IPS-15b (cell line): Measurements from ENCODE around the gene MARCHF10.

Source experiments
- H3K27me3 ChIP-seq: one replicate; pipeline ENCODE4 v1.6.1; 2013; ENCODE audit warnings: low read length; ENCODE audit not compliant: control insufficient read depth, insufficient read depth
- H3K36me3 ChIP-seq: one replicate; pipeline ENCODE4 v1.6.1; 2013; ENCODE audit warnings: low read length; ENCODE audit not compliant: control insufficient read depth, insufficient read depth
- H3K4me1 ChIP-seq: one replicate; pipeline ENCODE4 v1.6.1; 2013; ENCODE audit warnings: mild to moderate bottlenecking, low read length; ENCODE audit not compliant: control insufficient read depth, insufficient read depth
- H3K4me3 ChIP-seq: one replicate; pipeline ENCODE4 v1.5.1; 2013; ENCODE audit warnings: low read depth, low read length
- H3K9ac ChIP-seq: one replicate; pipeline ENCODE4 v1.6.1; 2013; ENCODE audit warnings: low read depth, mild to moderate bottlenecking, low read length
- H3K9me3 ChIP-seq: one replicate; pipeline ENCODE4 v1.6.1; 2013; ENCODE audit warnings: mild to moderate bottlenecking, low read length; ENCODE audit not compliant: control insufficient read depth, insufficient read depth

MARCHF10 gene

DNA sequence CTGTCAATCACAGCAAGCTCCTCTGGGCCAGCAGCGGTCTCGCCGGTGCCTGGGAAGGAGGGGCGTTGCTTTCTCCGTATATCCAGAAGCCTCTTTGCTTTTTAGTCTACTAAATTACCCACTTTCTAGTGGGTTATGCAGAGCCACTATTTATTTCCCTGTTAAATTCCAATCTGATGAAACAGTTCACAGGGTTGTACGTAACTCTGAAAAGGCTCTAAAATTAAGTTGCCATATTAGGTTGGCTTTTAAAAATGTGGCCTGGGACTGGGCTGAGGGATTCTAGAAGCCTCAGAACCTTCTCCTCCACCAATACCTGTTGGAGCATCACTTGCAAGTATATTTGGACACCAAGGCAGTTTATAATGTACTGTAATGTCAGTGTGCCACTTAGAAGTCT is 27.2 kb downstream of the MARCHF10 start:
- H3K9ac ChIP-seq = no peak overlapping the region
- H3K9me3 ChIP-seq = no peaks in the 10 kb centered on the region
- H3K27me3 ChIP-seq = no peaks in the 10 kb centered on the region
- H3K4me3 ChIP-seq = no peak overlapping the region
- H3K36me3 ChIP-seq = no peaks in the 10 kb centered on the region
- peaks cover 6% of the 10 kb centered on the region for H3K4me1 ChIP-seq

DNA sequence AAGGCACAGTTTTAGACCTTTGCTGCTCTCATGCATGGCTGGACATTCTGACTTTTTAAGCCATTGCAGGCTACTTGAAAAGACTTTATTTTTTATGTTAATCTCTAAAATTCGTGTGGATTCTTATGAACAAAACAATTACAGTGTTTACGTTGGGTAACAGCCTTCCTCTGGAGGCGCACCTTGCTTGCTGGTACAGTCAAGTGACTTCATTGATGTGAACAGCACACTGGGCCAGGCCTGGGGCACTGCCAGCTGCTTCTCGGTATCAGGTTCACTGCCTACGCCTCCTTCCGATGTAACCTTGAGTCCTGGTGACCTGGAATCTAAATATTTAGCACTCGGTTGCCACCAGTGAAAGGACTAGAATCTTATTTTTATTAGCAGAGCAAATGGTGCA is 27.8 kb downstream of the MARCHF10 start:
- Histone ChIP-seq H3K9me3 (no peaks in the 10 kb centered on the region), H3K27me3 (no peaks in the 10 kb centered on the region), H3K9ac (no peak overlapping the region), H3K36me3 (no peaks in the 10 kb centered on the region), H3K4me3 (no peak overlapping the region), H3K4me1 (peaks cover 6% of the 10 kb centered on the region)

DNA sequence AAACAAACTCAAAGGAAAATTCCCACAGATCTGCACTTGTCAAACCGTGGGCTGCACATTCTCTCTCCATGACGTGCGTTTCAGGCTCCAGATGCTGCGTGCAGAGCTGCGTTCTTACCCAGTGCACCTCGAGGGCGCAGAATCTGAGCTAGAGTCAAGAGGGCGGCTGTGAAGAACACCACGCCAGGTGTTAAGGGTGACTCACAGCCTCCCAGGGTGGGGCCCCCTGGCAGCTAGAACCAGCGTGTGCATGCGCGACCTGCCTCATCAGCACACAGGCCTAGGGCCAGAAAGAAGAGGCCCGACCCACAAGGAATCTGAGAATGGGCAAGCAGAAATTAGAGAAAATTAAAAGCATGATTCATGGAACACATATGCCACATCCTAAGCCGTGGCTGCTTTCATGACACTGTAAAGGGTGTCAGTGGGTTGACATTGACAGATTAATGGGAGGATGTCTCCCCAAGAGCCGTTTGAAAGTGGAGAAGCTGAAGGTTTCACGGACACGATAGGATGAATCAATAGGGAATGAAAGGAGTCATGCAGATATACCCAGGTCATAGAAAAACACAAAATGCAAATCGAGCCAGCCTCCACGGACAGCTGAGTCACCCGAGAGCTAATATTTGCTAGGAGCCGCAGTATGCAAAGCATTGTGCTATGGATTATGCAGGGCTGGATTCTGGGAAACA is 29.0 kb downstream of the MARCHF10 start:
- no peaks in the 10 kb centered on the region for H3K36me3 ChIP-seq
- no peaks in the 10 kb centered on the region for H3K27me3 ChIP-seq
- H3K9ac ChIP-seq = no peak overlapping the region
- no peaks in the 10 kb centered on the region for H3K9me3 ChIP-seq
- H3K4me1 ChIP-seq = peaks cover 6% of the 10 kb centered on the region
- no peak overlapping the region for H3K4me3 ChIP-seq

DNA sequence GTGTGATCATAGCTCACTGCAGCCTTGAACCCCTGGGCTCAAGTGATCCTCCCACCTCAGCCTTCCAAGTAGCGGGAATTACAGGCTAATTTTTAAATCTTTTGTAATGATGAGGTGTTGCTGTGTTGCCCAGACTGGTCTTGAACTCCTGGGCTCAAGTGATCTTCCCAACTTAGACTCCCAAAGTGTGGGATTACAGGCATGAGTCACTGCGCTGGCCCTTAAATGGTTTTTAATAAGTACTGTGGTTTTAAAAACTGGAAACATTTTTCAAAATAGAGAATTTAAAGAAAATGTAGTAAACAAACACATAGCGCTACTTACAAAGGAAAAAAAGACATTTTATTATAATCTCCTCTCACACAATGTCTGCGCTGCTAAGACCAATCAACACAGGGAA is 32.2 kb downstream of the MARCHF10 start:
- H3K9ac ChIP-seq = no peak overlapping the region
- H3K9me3 ChIP-seq = no peaks in the 10 kb centered on the region
- H3K4me3 ChIP-seq = no peak overlapping the region
- no peaks in the 10 kb centered on the region for H3K27me3 ChIP-seq
- peaks cover 6% of the 10 kb centered on the region for H3K4me1 ChIP-seq
- H3K36me3 ChIP-seq = no peaks in the 10 kb centered on the region

DNA sequence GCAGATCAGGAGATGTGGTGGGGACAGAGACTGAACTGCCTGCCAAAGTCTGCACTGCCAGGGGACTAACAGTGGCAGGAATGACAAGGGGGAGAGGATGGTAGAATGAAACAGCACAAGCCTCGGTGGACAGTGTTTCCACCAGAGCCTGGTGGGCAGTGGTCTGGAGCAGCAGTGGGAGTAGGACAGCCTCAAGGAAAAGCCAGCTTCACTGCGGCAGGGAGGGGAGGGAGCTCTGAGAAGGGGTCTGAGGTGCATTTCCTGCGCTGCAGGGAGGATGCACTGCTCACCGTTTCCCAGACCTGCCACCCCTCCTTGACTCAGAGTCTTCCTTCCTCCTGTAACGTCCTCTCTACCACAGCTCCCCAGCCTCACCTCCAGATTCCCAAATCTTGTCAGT is 33.8 kb downstream of the MARCHF10 start:
- Histone ChIP-seq H3K9ac (no peak overlapping the region), H3K4me1 (peaks cover 4% of the 10 kb centered on the region), H3K36me3 (no peaks in the 10 kb centered on the region), H3K4me3 (no peak overlapping the region), H3K9me3 (no peaks in the 10 kb centered on the region), H3K27me3 (no peaks in the 10 kb centered on the region)

DNA sequence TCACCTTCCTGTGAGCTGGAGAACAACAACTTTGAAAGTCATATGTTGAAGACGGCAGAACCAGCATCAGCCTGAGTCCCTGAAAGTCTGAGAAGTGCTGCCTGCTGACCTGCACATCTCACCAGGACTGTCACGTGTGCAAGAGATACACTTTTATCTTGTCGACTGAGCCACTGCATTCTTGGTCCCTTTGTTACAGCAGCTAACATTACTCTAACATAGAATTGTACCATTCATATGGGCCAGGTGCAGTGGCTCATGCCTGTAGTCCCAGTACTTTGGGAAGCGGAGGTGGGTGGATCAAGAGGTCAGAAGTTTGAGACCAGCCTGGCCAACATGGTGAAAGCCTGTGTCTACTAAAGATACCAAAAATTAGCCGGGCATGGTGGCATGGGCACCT is 40.1 kb downstream of the MARCHF10 start:
- no peak overlapping the region for H3K4me3 ChIP-seq
- H3K9me3 ChIP-seq = no peaks in the 10 kb centered on the region
- no peaks in the 10 kb centered on the region for H3K4me1 ChIP-seq
- H3K27me3 ChIP-seq = no peaks in the 10 kb centered on the region
- no peaks in the 10 kb centered on the region for H3K36me3 ChIP-seq
- no peak overlapping the region for H3K9ac ChIP-seq

DNA sequence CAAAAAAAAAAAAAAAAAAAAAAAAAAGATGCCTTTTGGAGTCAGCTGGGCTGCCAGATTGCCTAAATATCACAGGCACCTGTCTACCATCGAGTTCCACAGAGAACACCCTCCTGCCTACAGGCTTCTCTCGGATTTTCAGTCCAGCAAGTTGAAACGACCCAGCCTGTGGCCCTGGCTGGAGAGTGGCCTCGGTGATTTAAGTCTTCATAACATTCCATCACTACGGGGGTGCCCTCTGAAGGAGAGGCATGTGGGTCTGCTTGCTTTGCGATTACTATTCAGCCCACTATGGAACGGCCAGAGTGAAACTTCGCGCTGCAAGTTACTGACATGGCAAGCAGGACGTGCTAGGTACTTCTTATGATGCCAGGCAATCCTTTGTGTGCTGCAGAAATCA is 42.8 kb downstream of the MARCHF10 start:
- no peaks in the 10 kb centered on the region for H3K36me3 ChIP-seq
- no peaks in the 10 kb centered on the region for H3K9me3 ChIP-seq
- peaks cover 8% of the 10 kb centered on the region for H3K4me1 ChIP-seq
- H3K9ac ChIP-seq = no peak overlapping the region
- no peak overlapping the region for H3K4me3 ChIP-seq
- no peaks in the 10 kb centered on the region for H3K27me3 ChIP-seq

DNA sequence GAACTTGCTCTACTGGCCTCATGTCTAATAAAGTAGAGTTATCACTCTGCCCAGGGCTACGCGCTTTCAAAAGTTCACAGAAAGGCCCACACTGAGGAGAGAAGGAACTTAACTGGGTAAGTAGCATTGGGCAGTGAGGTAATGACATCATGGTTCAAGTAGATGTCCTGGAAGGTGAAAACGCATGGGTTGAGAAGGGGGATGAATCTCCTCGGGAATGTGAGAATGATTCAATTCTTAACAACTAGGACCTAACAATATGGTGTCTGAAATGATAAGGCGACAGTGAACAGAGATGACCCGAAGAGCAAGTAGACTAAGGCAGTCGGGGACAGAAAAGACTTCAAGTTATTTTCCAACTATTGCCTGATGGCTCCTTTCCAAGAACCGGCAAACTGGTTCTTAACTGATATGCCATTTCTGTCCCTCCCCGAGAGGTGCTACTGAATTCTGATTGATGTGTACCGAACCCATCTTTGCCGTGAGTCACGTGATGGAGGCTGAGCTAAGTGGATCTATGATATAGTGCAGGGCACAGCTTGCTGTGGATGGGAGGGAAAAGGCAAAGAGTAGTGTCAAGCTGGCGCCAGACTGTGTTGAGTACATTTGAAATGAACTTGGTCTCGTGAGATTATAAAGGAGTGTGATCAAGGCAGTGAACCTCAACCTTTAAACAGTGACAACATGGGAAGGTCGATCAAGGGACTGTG is 44.1 kb downstream of the MARCHF10 start:
- Histone ChIP-seq H3K9me3 (no peaks in the 10 kb centered on the region), H3K4me3 (no peak overlapping the region), H3K27me3 (no peaks in the 10 kb centered on the region), H3K4me1 (peaks cover 8% of the 10 kb centered on the region), H3K9ac (no peak overlapping the region), H3K36me3 (no peaks in the 10 kb centered on the region)

DNA sequence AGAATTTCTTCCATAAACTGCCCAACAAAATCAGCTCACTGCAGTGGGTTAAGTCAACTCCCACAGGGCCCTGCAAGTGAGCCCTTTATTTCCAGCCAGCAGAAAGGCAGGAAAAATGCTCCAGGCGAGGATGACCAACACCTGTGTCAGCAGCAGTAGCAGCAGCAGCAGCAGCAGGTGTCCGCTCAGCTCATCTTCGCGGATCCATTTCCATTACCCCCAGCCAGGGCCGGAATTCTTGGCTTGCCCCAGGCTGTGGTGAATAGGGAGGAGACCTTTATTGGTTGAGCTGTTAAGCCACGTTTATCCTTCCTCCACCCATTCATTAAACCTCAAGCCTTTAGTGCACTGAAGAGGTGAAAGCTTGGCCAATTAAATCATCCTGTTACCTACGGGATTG is 46.2 kb downstream of the MARCHF10 start:
- no peak overlapping the region for H3K9ac ChIP-seq
- peaks cover 8% of the 10 kb centered on the region for H3K4me1 ChIP-seq
- no peaks in the 10 kb centered on the region for H3K9me3 ChIP-seq
- no peaks in the 10 kb centered on the region for H3K27me3 ChIP-seq
- H3K36me3 ChIP-seq = no peaks in the 10 kb centered on the region
- no peak overlapping the region for H3K4me3 ChIP-seq

DNA sequence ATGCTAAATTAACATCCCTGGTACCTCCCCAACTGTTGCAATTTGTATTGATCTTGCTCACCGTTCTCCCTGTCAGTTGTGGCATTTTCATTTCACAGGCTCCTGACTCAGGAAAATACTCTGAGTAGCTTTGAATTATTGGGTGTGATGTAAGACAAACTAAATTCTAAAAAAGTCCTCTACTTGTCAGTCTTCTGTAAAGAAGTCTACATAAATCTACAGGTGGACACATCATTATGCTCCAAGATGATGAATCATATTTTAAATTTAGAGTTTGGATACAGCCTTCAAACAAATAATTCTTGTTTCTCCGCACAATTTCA is 47.2 kb downstream of the MARCHF10 start:
- no peak overlapping the region for H3K9ac ChIP-seq
- H3K4me3 ChIP-seq = no peak overlapping the region
- H3K9me3 ChIP-seq = no peaks in the 10 kb centered on the region
- H3K4me1 ChIP-seq = peaks cover 8% of the 10 kb centered on the region
- no peaks in the 10 kb centered on the region for H3K27me3 ChIP-seq
- no peaks in the 10 kb centered on the region for H3K36me3 ChIP-seq

DNA sequence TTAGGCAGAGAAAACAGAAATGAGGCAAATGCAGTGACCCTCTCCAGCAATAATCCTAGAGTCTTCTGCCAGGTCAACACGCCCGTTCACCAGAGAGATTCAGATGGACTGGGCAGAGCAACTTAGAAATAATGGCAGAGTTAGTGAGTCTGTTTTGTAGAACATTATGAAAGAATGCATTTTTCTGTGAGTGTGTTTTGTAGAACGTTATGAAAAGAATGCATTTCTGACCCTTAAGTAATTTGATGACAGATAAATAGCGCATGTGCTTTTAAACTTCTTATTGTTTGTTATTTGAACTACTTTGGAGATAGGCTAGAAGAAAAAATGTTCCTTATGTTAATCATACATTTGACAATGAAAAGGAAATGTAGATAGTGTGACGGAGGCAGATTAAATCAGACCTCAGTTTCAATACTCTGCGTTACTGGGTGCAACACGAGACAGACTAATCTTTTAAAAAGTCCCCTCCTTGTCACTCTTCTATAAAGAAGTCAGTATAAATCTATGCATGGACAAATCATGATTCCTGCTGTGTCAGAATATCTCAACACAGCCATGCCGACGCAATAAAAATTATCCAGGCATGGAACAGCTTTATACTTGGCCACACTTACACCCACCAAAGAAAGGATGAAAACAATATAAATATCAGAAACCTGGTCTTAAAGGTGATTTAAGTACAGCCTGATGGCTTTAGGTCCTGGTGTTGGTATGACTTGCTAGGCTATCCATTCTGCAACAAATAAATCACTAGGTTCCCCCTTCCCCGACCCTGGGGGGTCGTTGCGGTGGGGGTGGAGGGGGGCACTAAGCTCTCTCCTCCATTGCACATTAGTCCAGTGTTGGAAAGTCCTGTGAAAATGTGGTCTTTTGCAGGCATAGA is 47.8 kb downstream of the MARCHF10 start:
- Histone ChIP-seq H3K9ac (no peak overlapping the region), H3K36me3 (no peaks in the 10 kb centered on the region), H3K4me3 (no peak overlapping the region), H3K9me3 (no peaks in the 10 kb centered on the region), H3K27me3 (no peaks in the 10 kb centered on the region), H3K4me1 (peaks cover 8% of the 10 kb centered on the region)
